Skeletal muscle tissue (tissue), 4 donors: ENCODE measurements around the gene DSCAML1. TPM values are rescaled to one million over a fixed set of nuclear protein-coding genes. Genes with fewer than 3 reads are reported as not detected.

Experiments
- H3K27ac ChIP-seq: one replicate; pipeline ENCODE4 v1.7.0; 2013; ENCODE audit warnings: mild to moderate bottlenecking, low read depth, low read length, inconsistent platforms
- H3K27me3 ChIP-seq, 3 donors: one replicate each; pipeline ENCODE4 v1.7.0; 2013; ENCODE audit warnings: low read length in 3 of 3; ENCODE audit not compliant: control insufficient read depth in 3 of 3, insufficient read depth in 3 of 3
- H3K36me3 ChIP-seq, 3 donors: one replicate each; pipeline ENCODE4 v1.7.0; 2013; ENCODE audit warnings: low read length in 3 of 3; ENCODE audit not compliant: control insufficient read depth in 3 of 3, insufficient read depth in 3 of 3
- H3K4me1 ChIP-seq, 3 donors: one replicate each; pipeline ENCODE4 v1.7.0; 2013; ENCODE audit warnings: low read length in 3 of 3, mild to moderate bottlenecking in 3 of 3; ENCODE audit not compliant: control insufficient read depth in 3 of 3, insufficient read depth in 3 of 3
- H3K4me3 ChIP-seq, 3 donors: one replicate each; pipeline ENCODE4 v1.7.0; 2013; ENCODE audit warnings: low read length in 3 of 3
- H3K9ac ChIP-seq, 3 donors: one replicate each; pipeline ENCODE4 v1.7.0; 2013; ENCODE audit warnings: low read length in 3 of 3, mild to moderate bottlenecking in 3 of 3, moderate library complexity in 2 of 3, low read depth in 1 of 3
- H3K9me3 ChIP-seq, 3 donors: one replicate each; pipeline ENCODE4 v1.7.0; 2013; ENCODE audit warnings: low read length in 3 of 3; ENCODE audit not compliant: control insufficient read depth in 3 of 3
- total RNA-seq: library from RNA; depleted of rRNA; stranded (reverse); fragments of >200 nt; gene quantifications from one replicate; pipeline ENCODE4 v1.2.3, GENCODE V29; 2014
- donor health status: Osteomylitis.

The DSCAML1 gene
- total RNA-seq, 1 donor from 2014 or later: 0.52 TPM

- Histone ChIP-seq H3K9me3 (no peaks in the 10 kb centered on the region), H3K36me3 (no peaks in the 10 kb centered on the region), H3K4me3 (no peak overlapping the region), H3K27ac (no peak overlapping the region), H3K4me1 (peaks cover 7 to 13% (median 9%) of the 10 kb centered on the region in 3 donors), H3K9ac (no peak overlapping the region), H3K27me3 (peaks cover 67 to 80% (median 71%) of the 10 kb centered on the region in 3 donors)
These were observed 2.9 kb downstream of the DSCAML1 start for GRCh38 chr11:117794135-117794534.

DNA sequence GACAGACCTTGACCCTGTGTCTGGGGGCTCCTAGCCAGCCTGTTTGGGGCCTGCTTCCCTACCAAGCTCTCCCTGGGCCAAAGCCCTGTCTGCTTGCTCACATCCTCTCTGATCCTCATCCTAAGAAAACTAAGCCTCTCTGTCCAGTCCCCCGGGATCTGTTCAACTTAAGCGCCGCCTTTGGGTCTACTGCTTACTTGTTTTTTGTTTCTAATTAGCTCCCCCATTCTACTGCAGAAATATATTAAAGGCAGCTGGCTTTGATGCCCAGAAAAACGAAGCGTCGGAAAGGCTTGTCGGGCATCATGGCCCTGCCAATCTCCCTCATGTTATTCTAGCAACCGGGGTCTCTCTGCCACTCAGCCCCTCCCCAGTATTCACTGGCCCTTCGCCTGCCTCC, 3.4 kb downstream of the DSCAML1 start:
- Histone ChIP-seq H3K36me3 (no peaks in the 10 kb centered on the region), H3K27me3 (peaks cover 61 to 75% (median 66%) of the 10 kb centered on the region in 3 donors), H3K4me1 (peaks cover 7 to 13% (median 9%) of the 10 kb centered on the region in 3 donors), H3K9ac (no peak overlapping the region), H3K9me3 (no peaks in the 10 kb centered on the region), H3K4me3 (no peak overlapping the region), H3K27ac (no peak overlapping the region)

DNA sequence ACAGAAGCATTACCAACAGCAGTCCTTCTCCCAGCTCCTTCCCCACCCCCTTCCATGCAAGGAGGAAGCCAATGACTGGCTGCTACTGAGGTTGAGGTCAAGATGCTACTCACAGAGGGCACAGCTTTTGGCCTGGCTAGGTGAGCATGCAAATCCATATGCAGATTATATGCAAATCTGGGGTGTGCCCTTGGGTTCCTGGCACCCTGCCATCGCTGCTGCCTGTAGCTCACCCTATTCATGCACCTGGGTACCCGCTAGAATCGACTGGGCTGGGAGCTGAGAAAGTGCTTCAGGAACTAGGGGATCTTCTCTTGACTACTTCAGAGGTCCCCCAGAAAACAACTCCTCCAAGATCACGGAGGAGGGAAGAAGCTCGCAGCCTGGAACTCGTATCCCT, 4.0 kb downstream of the DSCAML1 start:
- Histone ChIP-seq H3K9me3 (no peaks in the 10 kb centered on the region), H3K4me3 (no peak overlapping the region), H3K27me3 (peaks cover 60 to 73% (median 64%) of the 10 kb centered on the region in 3 donors), H3K36me3 (no peaks in the 10 kb centered on the region), H3K4me1 (peaks cover 7 to 13% (median 9%) of the 10 kb centered on the region in 3 donors), H3K9ac (no peak overlapping the region), H3K27ac (no peak overlapping the region)

- Histone ChIP-seq H3K27me3 (peaks cover 57 to 70% (median 58%) of the 10 kb centered on the region in 3 donors), H3K9ac (no peak overlapping the region), H3K36me3 (no peaks in the 10 kb centered on the region), H3K27ac (no peak overlapping the region), H3K9me3 (no peaks in the 10 kb centered on the region), H3K4me3 (no peak overlapping the region), H3K4me1 (peaks cover 7 to 13% (median 9%) of the 10 kb centered on the region in 3 donors)
These were observed 4.8 kb downstream of the DSCAML1 start for GRCh38 chr11:117792241-117792640.

DNA sequence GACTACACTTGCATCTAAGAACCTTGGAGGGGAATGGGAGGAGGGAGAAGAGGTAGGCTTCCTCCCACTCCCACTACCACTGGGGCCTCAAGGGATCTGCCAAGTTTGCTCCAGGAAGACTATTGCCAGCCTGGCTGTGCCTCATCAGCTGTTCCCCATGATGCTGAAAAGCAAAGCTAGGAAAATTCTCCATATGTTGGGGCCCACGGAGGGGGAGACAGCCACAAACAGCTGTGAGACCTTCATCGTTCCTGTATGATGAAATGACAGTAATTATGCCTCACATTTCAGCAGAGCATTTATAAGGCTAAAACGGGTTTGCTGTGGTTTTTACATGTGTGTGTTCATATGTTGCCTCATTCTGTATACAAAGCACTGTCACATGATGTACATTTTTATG, 6.7 kb downstream of the DSCAML1 start:
- no peaks in the 10 kb centered on the region for H3K9me3 ChIP-seq
- H3K4me3 ChIP-seq: no peak overlapping the region
- no peak overlapping the region for H3K27ac ChIP-seq
- no peak overlapping the region for H3K9ac ChIP-seq
- peaks cover 48 to 64% (median 55%) of the 10 kb centered on the region in 3 donors for H3K27me3 ChIP-seq
- H3K4me1 ChIP-seq: no peaks in the 10 kb centered on the region
- no peaks in the 10 kb centered on the region for H3K36me3 ChIP-seq

GRCh38 chr11:117789241-117789640, 7.8 kb downstream of the DSCAML1 start:
- Histone ChIP-seq H3K27me3 (peaks cover 48 to 64% (median 55%) of the 10 kb centered on the region in 3 donors), H3K4me3 (no peak overlapping the region), H3K36me3 (no peaks in the 10 kb centered on the region), H3K27ac (no peak overlapping the region), H3K9ac (no peak overlapping the region), H3K4me1 (no peaks in the 10 kb centered on the region), H3K9me3 (no peaks in the 10 kb centered on the region)

GRCh38 chr11:117786135-117786870, 10.7 kb downstream of the DSCAML1 start:
- Histone ChIP-seq H3K36me3 (no peaks in the 10 kb centered on the region), H3K9me3 (no peaks in the 10 kb centered on the region), H3K27ac (no peak overlapping the region), H3K4me3 (no peak overlapping the region), H3K27me3 (peaks cover 42 to 59% (median 47%) of the 10 kb centered on the region in 3 donors), H3K4me1 (no peaks in the 10 kb centered on the region), H3K9ac (no peak overlapping the region)

GRCh38 chr11:117782101-117782500, 14.9 kb downstream of the DSCAML1 start:
- no peak overlapping the region for H3K4me3 ChIP-seq
- peaks cover 38 to 57% (median 40%) of the 10 kb centered on the region in 3 donors for H3K27me3 ChIP-seq
- H3K27ac ChIP-seq: no peak overlapping the region
- H3K9ac ChIP-seq: no peak overlapping the region
- no peaks in the 10 kb centered on the region for H3K9me3 ChIP-seq
- no peaks in the 10 kb centered on the region for H3K36me3 ChIP-seq
- no peaks in the 10 kb centered on the region for H3K4me1 ChIP-seq

- Histone ChIP-seq H3K27me3 (peaks cover 33 to 52% (median 41%) of the 10 kb centered on the region in 3 donors), H3K27ac (no peak overlapping the region), H3K36me3 (no peaks in the 10 kb centered on the region)
These were observed 15.4 kb downstream of the DSCAML1 start for GRCh38 chr11:117781627-117782026.

DNA sequence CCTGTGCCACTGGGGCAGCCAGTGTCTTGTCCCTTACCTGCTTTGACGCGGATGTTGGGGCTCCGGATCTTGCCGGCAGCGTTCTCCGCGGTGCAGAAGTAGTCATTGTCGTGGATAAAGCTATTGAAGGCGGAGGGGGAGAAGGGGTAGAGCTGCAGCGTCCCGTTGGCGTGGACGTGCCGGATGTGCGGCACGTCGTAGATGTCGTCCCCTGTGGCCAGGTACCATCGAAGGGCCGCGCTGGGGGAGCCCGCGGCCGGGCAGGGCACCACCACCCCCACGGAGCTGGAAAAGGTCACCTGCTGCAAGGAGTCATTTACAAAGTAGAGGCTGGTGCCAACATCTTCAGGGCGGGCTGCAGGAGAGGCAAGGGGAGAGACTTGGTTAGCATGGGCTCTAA, 16.6 kb downstream of the DSCAML1 start:
- Histone ChIP-seq H3K27me3 (peaks cover 27 to 50% (median 38%) of the 10 kb centered on the region in 3 donors), H3K9ac (no peak overlapping the region), H3K4me1 (no peaks in the 10 kb centered on the region), H3K4me3 (no peak overlapping the region), H3K27ac (no peak overlapping the region), H3K36me3 (no peaks in the 10 kb centered on the region), H3K9me3 (no peaks in the 10 kb centered on the region)

More at GRCh38 chr11:117781627-117782026, 15.4 kb downstream of the DSCAML1 start:
- no peak overlapping the region for H3K4me3 ChIP-seq
- no peaks in the 10 kb centered on the region for H3K4me1 ChIP-seq
- no peaks in the 10 kb centered on the region for H3K9me3 ChIP-seq
- H3K9ac ChIP-seq: no peak overlapping the region
